Gastrocnemius medialis (tissue), 4 donors: ENCODE measurements around the gene CELSR1. TPM values are rescaled to one million over a fixed set of nuclear protein-coding genes. Genes with fewer than 3 reads are reported as not detected.

Source experiments
- ATAC-seq, 2 donors: fragments of 150-250 bp; one replicate each; pipeline ENCODE4 v1.9.1; 2016
- DNase-seq, 2 donors: peaks; one replicate each; pipeline ENCODE4 v3.0.0-alpha.2; 2019
- H3K27ac ChIP-seq, 4 donors: fragments of 200-600 bp; sonication (generic); 1 replicate in 1 of 4; 2 replicates in 3 of 4; pipeline ENCODE4 v1.5.1; 2016 to 2018; ENCODE audit warnings: mild to moderate bottlenecking in 2 of 4, moderate library complexity in 1 of 4
- H3K27me3 ChIP-seq, 3 donors: fragments of 200-600 bp; sonication (generic) in 2 of 3; 1 replicate in 1 of 3; 2 replicates in 2 of 3; pipeline versions ENCODE4 v1.5.1 to v1.6.0; 2016 to 2019; ENCODE audit warnings: mild to moderate bottlenecking in 1 of 3, moderate library complexity in 1 of 3
- H3K36me3 ChIP-seq, 2 donors: fragments of 200-600 bp; sonication (generic) in 1 of 2; one replicate each; pipeline ENCODE4 v1.5.1; 2017 to 2018
- H3K4me1 ChIP-seq, 2 donors: fragments of 200-600 bp; sonication (generic) in 1 of 2; one replicate each; pipeline ENCODE4 v1.5.1; 2016 to 2017; ENCODE audit warnings: mild to moderate bottlenecking in 2 of 2
- H3K4me3 ChIP-seq, 4 donors: fragments of 200-600 bp; sonication (generic) in 3 of 4; 1 replicate in 1 of 4; 2 replicates in 3 of 4; pipeline ENCODE4 v1.5.1; 2016 to 2019; ENCODE audit warnings: mild to moderate bottlenecking in 2 of 4
- H3K9me3 ChIP-seq, 3 donors: fragments of 200-600 bp; sonication (generic) in 2 of 3; 1 replicate in 1 of 3; 2 replicates in 2 of 3; pipeline ENCODE4 v1.5.1; 2016 to 2019
- POLR2A ChIP-seq, 2 donors: fragments of 450-650 bp; IDR thresholded peaks; one replicate each; pipeline ENCODE4 v1.6.1; 2017; ENCODE audit warnings: antibody characterized with exemption in 2 of 2, mild to moderate bottlenecking in 2 of 2, moderate library complexity in 2 of 2
- in situ Hi-C, 4 donors: fragments of 200-750 bp; cut with MboI; loops; one replicate each; pipeline versions ENCODE4 v1.15.0 to v1.8.0; 2017; ENCODE audit warnings: low sequenced_read_pairs in 4 of 4
- intact Hi-C: fragments of 100-400 bp; cut with DNase I; formaldehyde crosslinking; loops from one replicate; pipeline ENCODE4 v1.15.1; 2023; ENCODE audit warnings: low total_unique reads
- total RNA-seq, 4 donors: library from RNA; depleted of rRNA; stranded (reverse); fragments of >200 nt; gene quantifications; one replicate each; pipeline versions ENCODE4 v1.1.0 to v1.2.3, GENCODE V29; 2016
- TF ChIP-seq, protein P1 (sequence below), 5 experiments: fragments of 450-650 bp in 3 of 5; fragments of 200-600 bp in 2 of 5; sonication (generic) in 2 of 5; IDR thresholded peaks in 4 of 5; conservative IDR thresholded peaks in 1 of 5; 1 replicate in 4 of 5; 2 replicates in 1 of 5; pipeline ENCODE4 v1.5.1; 2016 to 2019; ENCODE audit warnings: antibody characterized with exemption in 5 of 5, mild to moderate bottlenecking in 3 of 5, moderate library complexity in 3 of 5

CELSR1 gene
- total RNA-seq, 4 donors from 2014 or later, result 0.10 to 1.5 (median 0.87) TPM

DNA sequence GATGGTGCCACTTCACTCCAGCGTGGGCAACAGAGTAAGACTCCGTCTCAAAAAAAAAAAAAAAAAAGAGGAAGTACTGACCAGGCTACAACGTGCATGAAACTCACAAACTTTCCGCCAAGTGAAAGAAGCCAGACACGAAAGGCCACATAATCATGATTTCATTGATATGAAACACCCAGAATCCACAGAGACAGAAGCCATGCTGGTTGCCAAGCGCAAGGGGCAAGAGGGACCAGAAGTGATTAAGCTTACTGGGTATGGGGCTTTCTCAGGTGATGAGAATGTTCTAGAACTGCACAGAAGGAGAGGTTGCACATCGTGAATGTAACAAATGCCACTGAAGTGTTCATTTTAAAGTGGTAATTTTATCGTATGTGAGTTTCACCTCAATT lies 60.9 kb downstream of the CELSR1 start:
- ATAC-seq (no peak), DNase-seq (no peak)
- in situ Hi-C loops (no loop called here), intact Hi-C loops (no loop called here)
- Histone ChIP-seq H3K9me3 (no peaks in the 10 kb centered on the region), H3K27me3 (peaks cover 3 to 26% (median 6%) of the 10 kb centered on the region in 3 donors), H3K27ac (no peak overlapping the region), H3K4me3 (no peak overlapping the region), H3K36me3 (no peaks in the 10 kb centered on the region), H3K4me1 (no peaks in the 10 kb centered on the region)
- TF ChIP-seq, protein P1, sequence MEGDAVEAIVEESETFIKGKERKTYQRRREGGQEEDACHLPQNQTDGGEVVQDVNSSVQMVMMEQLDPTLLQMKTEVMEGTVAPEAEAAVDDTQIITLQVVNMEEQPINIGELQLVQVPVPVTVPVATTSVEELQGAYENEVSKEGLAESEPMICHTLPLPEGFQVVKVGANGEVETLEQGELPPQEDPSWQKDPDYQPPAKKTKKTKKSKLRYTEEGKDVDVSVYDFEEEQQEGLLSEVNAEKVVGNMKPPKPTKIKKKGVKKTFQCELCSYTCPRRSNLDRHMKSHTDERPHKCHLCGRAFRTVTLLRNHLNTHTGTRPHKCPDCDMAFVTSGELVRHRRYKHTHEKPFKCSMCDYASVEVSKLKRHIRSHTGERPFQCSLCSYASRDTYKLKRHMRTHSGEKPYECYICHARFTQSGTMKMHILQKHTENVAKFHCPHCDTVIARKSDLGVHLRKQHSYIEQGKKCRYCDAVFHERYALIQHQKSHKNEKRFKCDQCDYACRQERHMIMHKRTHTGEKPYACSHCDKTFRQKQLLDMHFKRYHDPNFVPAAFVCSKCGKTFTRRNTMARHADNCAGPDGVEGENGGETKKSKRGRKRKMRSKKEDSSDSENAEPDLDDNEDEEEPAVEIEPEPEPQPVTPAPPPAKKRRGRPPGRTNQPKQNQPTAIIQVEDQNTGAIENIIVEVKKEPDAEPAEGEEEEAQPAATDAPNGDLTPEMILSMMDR (IDR thresholded peaks at IDR 0.05 in 4 of 5, conservative IDR thresholded peaks at IDR 0.05 in 1 of 5), result no peak
- TF ChIP-seq POLR2A (IDR thresholded peaks at IDR 0.05), result no peak

DNA sequence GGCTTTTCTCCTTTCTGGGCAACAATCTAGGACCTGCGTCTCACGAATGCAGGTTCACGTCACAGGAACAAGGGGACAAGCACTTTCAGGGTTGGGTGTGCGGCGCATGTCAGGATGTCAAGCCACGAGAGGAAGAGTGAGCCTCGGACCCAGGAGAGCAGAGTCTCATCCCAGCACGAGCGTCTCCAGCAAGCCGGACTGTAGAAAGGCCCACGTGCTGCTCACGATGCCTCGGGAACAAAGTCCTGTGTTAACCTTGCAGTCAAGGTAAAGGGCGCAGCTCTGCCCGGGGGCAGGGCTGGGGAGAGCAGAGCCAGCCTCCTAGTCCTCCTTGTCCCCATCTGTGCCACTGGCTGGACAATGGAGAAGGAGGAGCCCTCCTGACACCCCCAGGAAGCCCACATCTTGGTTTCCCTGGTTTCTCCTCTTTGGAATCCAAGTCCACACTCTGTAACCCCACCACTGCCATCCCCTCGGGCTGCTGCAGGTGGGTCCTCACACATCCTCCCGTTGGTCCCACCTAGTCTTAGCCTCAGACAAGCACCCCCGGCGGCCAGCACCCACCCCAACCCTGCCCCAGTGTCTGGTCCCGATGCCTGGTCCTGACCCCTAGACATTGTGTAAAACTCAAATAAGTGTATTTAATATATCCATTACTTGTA lies 63.4 kb downstream of the CELSR1 start:
- Histone ChIP-seq H3K27me3 (peaks cover 3 to 26% (median 6%) of the 10 kb centered on the region in 3 donors), H3K27ac (no peak overlapping the region), H3K4me1 (no peaks in the 10 kb centered on the region), H3K9me3 (no peaks in the 10 kb centered on the region), H3K4me3 (no peak overlapping the region), H3K36me3 (no peaks in the 10 kb centered on the region)
- TF ChIP-seq POLR2A (IDR thresholded peaks at IDR 0.05), result no peak
- TF ChIP-seq, protein P1 (IDR thresholded peaks at IDR 0.05 in 4 of 5, conservative IDR thresholded peaks at IDR 0.05 in 1 of 5), result no peak
- intact Hi-C loops, result no loop called here
- in situ Hi-C loops, result no loop called here
- no peak for ATAC-seq
- no peak for DNase-seq

DNA sequence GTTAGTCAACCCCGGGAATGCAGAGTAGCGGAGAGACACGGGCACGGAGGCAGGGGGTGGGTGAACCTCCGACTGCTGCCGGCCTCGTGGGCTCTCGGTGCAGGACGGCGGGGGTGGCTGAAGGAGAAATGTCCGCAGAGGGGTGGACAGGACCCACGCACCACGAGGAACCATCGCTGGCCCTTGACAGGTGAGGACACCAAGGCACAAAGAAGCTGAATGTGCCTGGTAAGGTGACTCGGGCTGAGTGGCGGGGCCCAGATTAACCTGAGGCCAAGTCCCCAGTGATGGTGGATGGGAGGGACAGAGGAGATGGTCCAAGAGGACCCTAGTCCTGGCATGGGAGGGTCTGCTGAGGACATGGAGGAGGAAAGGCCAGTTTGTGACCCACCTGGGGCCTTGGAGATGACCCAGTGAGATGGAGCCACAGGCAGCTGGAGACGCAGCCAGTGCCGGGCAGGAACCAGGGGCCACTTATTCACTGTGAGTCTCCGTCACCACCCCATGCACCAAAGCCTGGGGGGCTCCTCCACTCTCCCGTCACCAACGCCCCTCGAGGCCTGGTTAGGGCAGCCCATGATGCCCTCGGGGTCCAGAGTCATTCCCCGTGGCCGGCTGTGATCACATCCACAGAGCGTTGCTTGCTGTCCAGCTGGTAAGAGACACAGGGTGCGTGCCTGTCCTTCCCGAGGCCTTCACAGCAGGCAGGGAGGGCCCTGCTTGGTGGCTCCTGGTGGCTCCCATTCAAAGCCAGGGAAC lies 64.2 kb downstream of the CELSR1 start:
- DNase-seq (no peak), ATAC-seq (no peak)
- TF ChIP-seq POLR2A (IDR thresholded peaks at IDR 0.05), result no peak
- TF ChIP-seq, protein P1 (IDR thresholded peaks at IDR 0.05 in 4 of 5, conservative IDR thresholded peaks at IDR 0.05 in 1 of 5), result no peak
- Histone ChIP-seq H3K27me3 (peaks cover 3 to 25% (median 5%) of the 10 kb centered on the region in 3 donors), H3K27ac (no peak overlapping the region), H3K9me3 (no peaks in the 10 kb centered on the region), H3K4me3 (no peak overlapping the region), H3K4me1 (no peaks in the 10 kb centered on the region), H3K36me3 (no peaks in the 10 kb centered on the region)
- in situ Hi-C loops, result no loop called here
- intact Hi-C loops, result no loop called here

DNA sequence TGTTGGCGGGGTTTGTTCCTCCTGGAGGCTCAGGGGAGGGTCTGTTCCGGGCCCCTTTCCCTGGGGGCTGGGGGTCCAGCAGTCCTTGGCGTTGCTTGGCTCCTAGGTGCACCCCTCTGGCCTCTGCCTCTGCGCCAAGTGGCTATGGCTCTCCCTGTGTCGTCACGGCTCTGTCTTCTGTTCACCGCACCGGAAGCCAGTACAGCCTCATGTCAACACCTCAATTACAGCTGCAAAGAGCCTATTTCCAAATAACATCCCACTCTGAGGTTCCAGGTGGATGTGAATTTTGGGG lies 64.8 kb downstream of the CELSR1 start:
- ATAC-seq (no peak), DNase-seq (no peak)
- H3K4me3 ChIP-seq, result no peak overlapping the region
- in situ Hi-C loops (no loop called here), intact Hi-C loops (no loop called here)
- H3K4me1 ChIP-seq, result no peaks in the 10 kb centered on the region
- no peak for TF ChIP-seq POLR2A (IDR thresholded peaks at IDR 0.05)
- TF ChIP-seq, protein P1 (IDR thresholded peaks at IDR 0.05 in 4 of 5, conservative IDR thresholded peaks at IDR 0.05 in 1 of 5), result no peak
- H3K9me3 ChIP-seq, result no peaks in the 10 kb centered on the region
- peaks cover 0 to 19% (median 3%) of the 10 kb centered on the region in 3 donors for H3K27me3 ChIP-seq
- no peak overlapping the region for H3K27ac ChIP-seq
- no peaks in the 10 kb centered on the region for H3K36me3 ChIP-seq
